WERI-Rb-1 (cell line): Measurements from ENCODE around the gene RAB37.
A peak's percentile ranks its signal among the peaks of the same experiment; 100 is the strongest.

Source experiments
- DNase-seq: peaks from one replicate; pipeline ENCODE4 v3.0.0-alpha.2; 2020
- H3K27ac ChIP-seq: fragments of 250-450 bp; sonication (Bioruptor Pico); 2 replicates; pipeline ENCODE4 v1.5.1; 2020; ENCODE audit warnings: mild to moderate bottlenecking, moderate library complexity
- H3K27me3 ChIP-seq: fragments of 250-450 bp; sonication (Bioruptor Pico); 2 replicates; pipeline ENCODE4 v1.5.1; 2021; ENCODE audit warnings: mild to moderate bottlenecking, low read depth, moderate library complexity; ENCODE audit not compliant: insufficient read depth, severe bottlenecking
- H3K36me3 ChIP-seq: fragments of 250-450 bp; sonication (Bioruptor Pico); 2 replicates; pipeline ENCODE4 v1.5.1; 2020; ENCODE audit warnings: mild to moderate bottlenecking, moderate library complexity
- H3K4me3 ChIP-seq: 2 replicates; pipeline ENCODE4 v1.5.1; 2011; ENCODE audit warnings: low read depth, mild to moderate bottlenecking, control low read depth, low read length
- H3K9me3 ChIP-seq: fragments of 250-450 bp; sonication (Bioruptor Pico); 2 replicates; pipeline ENCODE4 v1.5.1; 2021; ENCODE audit warnings: mild to moderate bottlenecking, moderate library complexity; ENCODE audit not compliant: severe bottlenecking
- TF ChIP-seq, protein P1 (sequence below): IDR thresholded peaks from 2 replicates; pipeline ENCODE4 v1.5.1; 2011; ENCODE audit warnings: low read depth, mild to moderate bottlenecking, control low read depth, inconsistent platforms, low read length

The RAB37 gene

DNA sequence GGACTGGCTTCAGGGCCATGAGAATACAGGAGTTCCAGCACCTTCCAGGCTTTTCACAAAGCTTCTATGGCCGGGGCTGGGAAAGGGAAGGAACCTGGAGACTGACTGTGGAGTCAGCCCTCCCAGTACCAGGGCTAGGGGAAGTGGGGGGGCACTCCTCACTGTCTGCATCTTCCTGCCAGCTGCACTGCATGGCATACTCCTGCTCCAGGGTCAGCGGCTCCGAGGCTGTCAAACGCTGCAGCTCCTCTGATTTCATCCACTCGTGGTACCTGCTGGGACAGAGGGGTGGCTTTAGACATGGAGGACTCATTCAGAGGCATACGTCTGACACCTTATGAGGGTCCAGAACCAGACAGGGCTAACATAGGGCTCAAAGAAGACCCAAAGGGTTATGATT lies 36.4 kb downstream of the RAB37 start:
- H3K36me3 ChIP-seq = peaks cover 65% of the 10 kb centered on the region
- H3K4me3 ChIP-seq = no peak overlapping the region
- H3K27ac ChIP-seq = no peak overlapping the region
- TF ChIP-seq, protein P1, sequence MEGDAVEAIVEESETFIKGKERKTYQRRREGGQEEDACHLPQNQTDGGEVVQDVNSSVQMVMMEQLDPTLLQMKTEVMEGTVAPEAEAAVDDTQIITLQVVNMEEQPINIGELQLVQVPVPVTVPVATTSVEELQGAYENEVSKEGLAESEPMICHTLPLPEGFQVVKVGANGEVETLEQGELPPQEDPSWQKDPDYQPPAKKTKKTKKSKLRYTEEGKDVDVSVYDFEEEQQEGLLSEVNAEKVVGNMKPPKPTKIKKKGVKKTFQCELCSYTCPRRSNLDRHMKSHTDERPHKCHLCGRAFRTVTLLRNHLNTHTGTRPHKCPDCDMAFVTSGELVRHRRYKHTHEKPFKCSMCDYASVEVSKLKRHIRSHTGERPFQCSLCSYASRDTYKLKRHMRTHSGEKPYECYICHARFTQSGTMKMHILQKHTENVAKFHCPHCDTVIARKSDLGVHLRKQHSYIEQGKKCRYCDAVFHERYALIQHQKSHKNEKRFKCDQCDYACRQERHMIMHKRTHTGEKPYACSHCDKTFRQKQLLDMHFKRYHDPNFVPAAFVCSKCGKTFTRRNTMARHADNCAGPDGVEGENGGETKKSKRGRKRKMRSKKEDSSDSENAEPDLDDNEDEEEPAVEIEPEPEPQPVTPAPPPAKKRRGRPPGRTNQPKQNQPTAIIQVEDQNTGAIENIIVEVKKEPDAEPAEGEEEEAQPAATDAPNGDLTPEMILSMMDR = no peak
- no peak for DNase-seq
- no peaks in the 10 kb centered on the region for H3K27me3 ChIP-seq
- no peaks in the 10 kb centered on the region for H3K9me3 ChIP-seq

DNA sequence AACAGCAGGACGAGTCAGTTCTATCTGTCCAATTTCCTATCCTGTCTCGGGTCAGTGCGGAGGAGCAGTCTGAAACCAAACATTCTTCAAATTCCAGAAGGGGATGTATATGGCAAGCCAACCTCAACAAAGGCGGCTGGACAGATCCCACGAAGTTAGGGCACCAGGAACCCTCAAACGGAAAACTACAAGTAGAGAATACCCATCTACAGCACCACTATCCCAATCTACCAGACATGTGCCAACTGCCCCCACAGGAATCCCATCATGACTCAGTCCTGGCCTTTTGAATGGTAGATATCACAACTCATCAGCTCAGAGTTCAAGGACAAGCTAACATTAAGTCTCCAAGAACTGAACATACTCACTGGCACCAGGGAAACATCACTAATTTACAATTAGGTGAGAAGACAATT lies 36.8 kb downstream of the RAB37 start:
- H3K4me3 ChIP-seq = no peak overlapping the region
- TF ChIP-seq, protein P1 = no peak
- no peak overlapping the region for H3K27ac ChIP-seq
- peaks cover 63% of the 10 kb centered on the region for H3K36me3 ChIP-seq
- DNase-seq = no peak
- no peaks in the 10 kb centered on the region for H3K27me3 ChIP-seq
- H3K9me3 ChIP-seq = no peaks in the 10 kb centered on the region

- Histone ChIP-seq H3K9me3 (no peaks in the 10 kb centered on the region), H3K27me3 (no peaks in the 10 kb centered on the region), H3K4me3 (peak overlapping the region; percentile 84), H3K36me3 (peaks cover 63% of the 10 kb centered on the region), H3K27ac (peak overlapping the region; percentile 77)
- no peak for DNase-seq
- TF ChIP-seq, protein P1 = no peak
Measured at GRCh38 chr17:74775409-74776043, 38.5 kb downstream of the RAB37 start.

GRCh38 chr17:74776044-74776962 lies 39.2 kb downstream of the RAB37 start, which contains the start of gene NAT9:
NAT9 (minus strand) TSS chr17:74776345; CDS start chr17:74775698, 647 bp downstream.
- Histone ChIP-seq H3K9me3 (no peaks in the 10 kb centered on the region), H3K27ac (peak within 1 kb of the TSS; percentile 77), H3K27me3 (no peaks in the 10 kb centered on the region), H3K36me3 (peaks cover 63% of the 10 kb centered on the region), H3K4me3 (peak within 1 kb of the TSS; percentile 84)
- peak; percentile 100 for DNase-seq
- TF ChIP-seq, protein P1 = no peak

DNA sequence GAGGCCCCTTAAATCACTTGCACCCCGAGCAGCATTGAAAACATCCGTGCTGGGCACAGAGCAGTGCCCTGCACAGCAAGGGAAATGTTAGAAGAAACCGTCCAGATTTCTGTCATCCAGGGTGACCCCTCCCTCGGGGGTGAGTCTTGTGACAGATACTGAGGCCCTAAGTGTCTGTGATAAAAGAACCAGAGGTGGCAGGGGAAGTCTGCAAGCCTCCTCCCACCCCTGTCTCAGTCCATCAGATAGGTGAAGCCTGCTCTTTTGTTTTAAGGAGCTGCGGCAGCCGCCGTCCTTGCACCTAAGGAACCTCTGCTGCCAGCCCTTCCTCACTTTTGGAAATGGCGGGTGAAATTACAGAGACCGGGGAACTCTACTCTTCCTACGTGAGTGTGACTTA lies 39.9 kb downstream of the RAB37 start:
- Histone ChIP-seq H3K27me3 (no peaks in the 10 kb centered on the region), H3K27ac (peak overlapping the region; percentile 72), H3K9me3 (no peaks in the 10 kb centered on the region), H3K4me3 (peak overlapping the region; percentile 84), H3K36me3 (peaks cover 63% of the 10 kb centered on the region)
- TF ChIP-seq, protein P1 = no peak
- no peak for DNase-seq
